Peyer's patch (tissue), 4 donors: ENCODE data around the gene TPCN2.

ENCODE experiments used
- CTCF ChIP-seq, 6 experiments: fragments of 450-650 bp in 4 of 6; fragments of 200-600 bp in 2 of 6; sonication (generic) in 1 of 6; IDR thresholded peaks; one replicate each; pipeline ENCODE4 v1.5.1; 2017 to 2019; ENCODE audit warnings: antibody characterized with exemption in 6 of 6, mild to moderate bottlenecking in 3 of 6, moderate library complexity in 1 of 6
- POLR2A ChIP-seq, 2 donors: fragments of 450-650 bp; IDR thresholded peaks; one replicate each; pipeline ENCODE4 v1.5.1; 2017; ENCODE audit warnings: antibody characterized with exemption in 2 of 2, mild to moderate bottlenecking in 2 of 2, moderate library complexity in 2 of 2

- TF ChIP-seq POLR2A (IDR thresholded peaks at IDR 0.05) (no peak), CTCF (IDR thresholded peaks at IDR 0.05) (no peak)
Observed at GRCh38 chr11:69078930-69079605, 30.3 kb downstream of the TPCN2 start.
